Sigmoid colon (tissue), 4 donors: Measurements from ENCODE around the gene PDE4D.

Source experiments
- POLR2AphosphoS5 ChIP-seq, 4 donors: sonication (generic); formaldehyde crosslinking; IDR thresholded peaks; one replicate each; pipeline ENCODE4 v1.6.1; 2017; ENCODE audit warnings: antibody characterized with exemption in 4 of 4
- TF ChIP-seq, protein P1 (sequence below), 4 experiments: fragments of 450-650 bp in 3 of 4; fragments of 200-600 bp in 1 of 4; IDR thresholded peaks; one replicate each; pipeline ENCODE4 v1.5.1; 2016 to 2019; ENCODE audit warnings: antibody characterized with exemption in 4 of 4, mild to moderate bottlenecking in 3 of 4, moderate library complexity in 2 of 4

DNA sequence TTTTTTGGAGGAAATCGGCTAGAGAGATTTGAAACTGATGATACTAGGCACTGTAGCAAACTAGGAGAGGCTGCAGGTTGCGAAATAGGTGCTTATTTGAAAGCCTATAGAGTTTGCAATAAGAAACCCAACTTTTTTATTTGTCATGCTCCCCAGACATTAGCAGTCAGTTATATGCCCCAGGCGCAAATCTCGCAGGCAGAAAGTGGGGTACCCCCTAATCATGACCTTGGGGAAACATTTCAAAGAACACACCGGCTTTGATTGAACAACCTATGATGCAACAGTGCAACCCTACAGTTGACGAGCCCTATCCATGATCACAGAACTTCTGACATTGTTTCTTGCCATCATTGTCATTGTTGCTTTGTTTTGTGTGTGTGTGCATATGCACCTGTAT is 800.2 kb downstream of the PDE4D start:
- TF ChIP-seq POLR2AphosphoS5 (IDR thresholded peaks at IDR 0.05) = no peak
- TF ChIP-seq, protein P1, sequence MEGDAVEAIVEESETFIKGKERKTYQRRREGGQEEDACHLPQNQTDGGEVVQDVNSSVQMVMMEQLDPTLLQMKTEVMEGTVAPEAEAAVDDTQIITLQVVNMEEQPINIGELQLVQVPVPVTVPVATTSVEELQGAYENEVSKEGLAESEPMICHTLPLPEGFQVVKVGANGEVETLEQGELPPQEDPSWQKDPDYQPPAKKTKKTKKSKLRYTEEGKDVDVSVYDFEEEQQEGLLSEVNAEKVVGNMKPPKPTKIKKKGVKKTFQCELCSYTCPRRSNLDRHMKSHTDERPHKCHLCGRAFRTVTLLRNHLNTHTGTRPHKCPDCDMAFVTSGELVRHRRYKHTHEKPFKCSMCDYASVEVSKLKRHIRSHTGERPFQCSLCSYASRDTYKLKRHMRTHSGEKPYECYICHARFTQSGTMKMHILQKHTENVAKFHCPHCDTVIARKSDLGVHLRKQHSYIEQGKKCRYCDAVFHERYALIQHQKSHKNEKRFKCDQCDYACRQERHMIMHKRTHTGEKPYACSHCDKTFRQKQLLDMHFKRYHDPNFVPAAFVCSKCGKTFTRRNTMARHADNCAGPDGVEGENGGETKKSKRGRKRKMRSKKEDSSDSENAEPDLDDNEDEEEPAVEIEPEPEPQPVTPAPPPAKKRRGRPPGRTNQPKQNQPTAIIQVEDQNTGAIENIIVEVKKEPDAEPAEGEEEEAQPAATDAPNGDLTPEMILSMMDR (IDR thresholded peaks at IDR 0.05) = no peak
